ENCODE results near the gene OSBP2.

OSBP2 gene

GRCh38 chr22:30909306-30909705 is 214.6 kb downstream of the OSBP2 start:
- DNase-seq: no peak

- DNase-seq: no peak
Observed at GRCh38 chr22:30910358-30910757, 215.7 kb downstream of the OSBP2 start.

- DNase-seq: no peak
Observed at GRCh38 chr22:30918761-30919160, 224.1 kb downstream of the OSBP2 start.

GRCh38 chr22:30919973-30920372 is 225.3 kb downstream of the OSBP2 start:
- no peak for DNase-seq

GRCh38 chr22:30920407-30920806 is 225.7 kb downstream of the OSBP2 start:
- DNase-seq: peak; percentile 12

- DNase-seq: no peak
Observed at GRCh38 chr22:30921108-30921507, 226.4 kb downstream of the OSBP2 start.

GRCh38 chr22:30922151-30922611 is 227.5 kb downstream of the OSBP2 start:
- DNase-seq: no peak

- DNase-seq: no peak
Observed at GRCh38 chr22:30923168-30923900, 228.7 kb downstream of the OSBP2 start.

GRCh38 chr22:30925667-30926066 is 231.0 kb downstream of the OSBP2 start:
- DNase-seq: no peak

GRCh38 chr22:30926706-30927105 is 232.0 kb downstream of the OSBP2 start:
- no peak for DNase-seq

GRCh38 chr22:30927806-30928205 is 233.1 kb downstream of the OSBP2 start:
- no peak for DNase-seq

GRCh38 chr22:30928401-30928800 is 233.7 kb downstream of the OSBP2 start:
- no peak for DNase-seq

GRCh38 chr22:30930228-30930627 is 235.6 kb downstream of the OSBP2 start:
- DNase-seq: no peak

GRCh38 chr22:30931541-30932300 is 237.0 kb downstream of the OSBP2 start:
- DNase-seq: no peak

GRCh38 chr22:30932661-30933060 is 238.0 kb downstream of the OSBP2 start:
- DNase-seq: no peak

- no peak for DNase-seq
Observed at GRCh38 chr22:30933457-30933856, 238.8 kb downstream of the OSBP2 start.

- DNase-seq: no peak
Observed at GRCh38 chr22:30934053-30934452, 239.4 kb downstream of the OSBP2 start.

- no peak for DNase-seq
Observed at GRCh38 chr22:30940685-30941362, 246.2 kb downstream of the OSBP2 start.

GRCh38 chr22:30941363-30941740 is 246.7 kb downstream of the OSBP2 start:
- no peak for DNase-seq

- DNase-seq: no peak
Observed at GRCh38 chr22:30943368-30943767, 248.7 kb downstream of the OSBP2 start.

- DNase-seq: no peak
Observed at GRCh38 chr22:30944986-30945385, 250.3 kb downstream of the OSBP2 start.

- no peak for DNase-seq
Observed at GRCh38 chr22:30945653-30946052, 251.0 kb downstream of the OSBP2 start.

GRCh38 chr22:30946354-30946753 is 251.7 kb downstream of the OSBP2 start:
- no peak for DNase-seq
